Measurements from ENCODE around the gene KCTD17.

GRCh38 chr22:37054056-37054395 lies 2.5 kb downstream of the KCTD17 start:
- TF ChIP-seq SP1 (IDR thresholded peaks at IDR 0.05) (no peak), FOXM1 (IDR thresholded peaks at IDR 0.05; ENCODE audit: borderline replicate concordance) (no peak), L3MBTL2 (conservative IDR thresholded peaks at IDR 0.05) (no peak), FOXK2 (IDR thresholded peaks at IDR 0.05) (no peak), FOXA1 (IDR thresholded peaks at IDR 0.05) (no peak)

Measured in HEK293T (cell line).